Measurements from ENCODE around the gene CDK4.

GRCh38 chr12:57715786-57716185 lies 36.3 kb downstream of the CDK4 start:
- no peak for TF ChIP-seq CTCF (conservative IDR thresholded peaks at IDR 0.05)
- no peak for TF ChIP-seq EZH2 (IDR thresholded peaks at IDR 0.05; ENCODE audit: low read depth)

All from PC-9 (cell line).